ENCODE results near the gene RADIL.

The RADIL gene

GRCh38 chr7:4841007-4841784 is 42.3 kb downstream of the RADIL start:
- POLR2A ChIA-PET, result no interaction called here
- Histone ChIP-seq H3K4me1 (ENCODE audit: control insufficient read depth, insufficient read depth, low read length) (no peaks in the 10 kb centered on the region), H3K27ac (ENCODE audit: extremely low read depth, low read depth, low read length) (no peak overlapping the region), H3K4me3 (ENCODE audit: low read depth, low read length) (no peak overlapping the region), H3K36me3 (ENCODE audit: control insufficient read depth in 2 of 2, insufficient read depth in 1 of 2, low read length in 2 of 2) (no peaks in the 10 kb centered on the region), H3K9me3 (ENCODE audit: control insufficient read depth, insufficient read depth, low read depth, low read length) (no peaks in the 10 kb centered on the region)
- CTCF ChIA-PET, result no interaction called here
- TF ChIP-seq ZNF398 (tag by site-specific recombination; IDR thresholded peaks at IDR 0.05), result no peak
- TF ChIP-seq KLF9 (tag by site-specific recombination; IDR thresholded peaks at IDR 0.05; ENCODE audit: low read depth), result no peak
- no peak for TF ChIP-seq ZBTB48 (tag by site-specific recombination; IDR thresholded peaks at IDR 0.05)
- TF ChIP-seq, protein P1, sequence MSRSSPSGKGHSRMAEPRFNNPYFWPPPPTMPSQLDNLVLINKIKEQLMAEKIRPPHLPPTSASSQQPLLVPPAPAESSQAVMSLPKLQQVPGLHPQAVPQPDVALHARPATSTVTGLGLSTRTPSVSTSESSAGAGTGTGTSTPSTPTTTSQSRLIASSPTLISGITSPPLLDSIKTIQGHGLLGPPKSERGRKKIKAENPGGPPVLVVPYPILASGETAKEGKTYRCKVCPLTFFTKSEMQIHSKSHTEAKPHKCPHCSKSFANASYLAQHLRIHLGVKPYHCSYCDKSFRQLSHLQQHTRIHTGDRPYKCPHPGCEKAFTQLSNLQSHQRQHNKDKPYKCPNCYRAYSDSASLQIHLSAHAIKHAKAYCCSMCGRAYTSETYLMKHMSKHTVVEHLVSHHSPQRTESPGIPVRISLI (tag by site-specific recombination; IDR thresholded peaks at IDR 0.05), result no peak
- TF ChIP-seq ZNF18 (tag by site-specific recombination; IDR thresholded peaks at IDR 0.05), result no peak
- TF ChIP-seq HOXA7 (CRISPR knock-in tag; IDR thresholded peaks at IDR 0.05; ENCODE audit: borderline replicate concordance), result no peak
- no peak for TF ChIP-seq KLF7 (tag by site-specific recombination; IDR thresholded peaks at IDR 0.05; ENCODE audit: borderline replicate concordance)
- TF ChIP-seq ZNF48 (tag by site-specific recombination; IDR thresholded peaks at IDR 0.05), result no peak
- TF ChIP-seq ZFP41 (tag by site-specific recombination; IDR thresholded peaks at IDR 0.05; ENCODE audit: borderline replicate concordance), result no peak
- TF ChIP-seq ZNF302 (tag by site-specific recombination; IDR thresholded peaks at IDR 0.05; ENCODE audit: low read depth), result no peak
- no peak for TF ChIP-seq ZNF114 (tag by site-specific recombination; IDR thresholded peaks at IDR 0.05)
- no peak for TF ChIP-seq ZNF76 (tag by site-specific recombination; IDR thresholded peaks at IDR 0.05; ENCODE audit: borderline replicate concordance, low read depth)
- TF ChIP-seq ZNF654 (tag by site-specific recombination; IDR thresholded peaks at IDR 0.05; ENCODE audit: low read depth), result no peak

DNA sequence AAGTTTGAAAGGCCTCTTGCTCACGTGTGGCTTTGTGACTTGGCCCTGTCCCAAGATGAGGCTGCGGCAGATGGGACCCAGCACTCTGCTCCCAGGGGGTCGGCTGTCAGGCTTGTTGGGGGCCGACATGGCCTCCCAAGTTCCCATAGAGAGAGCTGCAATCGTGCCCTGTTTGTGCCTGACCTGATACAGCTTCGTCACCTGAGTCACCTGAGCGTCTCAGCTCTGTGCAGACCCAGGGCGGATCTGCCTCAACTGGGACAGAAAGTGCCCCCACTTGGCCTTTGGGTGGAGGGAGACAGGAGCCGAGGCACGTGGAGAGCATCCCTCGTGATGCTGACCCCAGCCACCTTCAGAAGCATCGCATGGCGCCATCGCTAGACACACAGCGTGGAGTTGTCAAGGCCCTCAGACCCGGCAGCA is 43.4 kb downstream of the RADIL start:
- no peaks in the 10 kb centered on the region for H3K4me1 ChIP-seq (ENCODE audit: control insufficient read depth, insufficient read depth, low read length)
- H3K4me3 ChIP-seq (ENCODE audit: low read depth, low read length), result no peak overlapping the region
- no peak overlapping the region for H3K27ac ChIP-seq (ENCODE audit: extremely low read depth, low read depth, low read length)
- POLR2A ChIA-PET, result no interaction called here
- H3K9me3 ChIP-seq (ENCODE audit: control insufficient read depth, insufficient read depth, low read depth, low read length), result no peaks in the 10 kb centered on the region
- CTCF ChIA-PET, result no interaction called here
- no peaks in the 10 kb centered on the region for H3K36me3 ChIP-seq (ENCODE audit: control insufficient read depth in 2 of 2, insufficient read depth in 1 of 2, low read length in 2 of 2)
- TF ChIP-seq HOXD13 (CRISPR knock-in tag; IDR thresholded peaks at IDR 0.05; ENCODE audit: borderline replicate concordance), result no peak
- TF ChIP-seq, protein P2, sequence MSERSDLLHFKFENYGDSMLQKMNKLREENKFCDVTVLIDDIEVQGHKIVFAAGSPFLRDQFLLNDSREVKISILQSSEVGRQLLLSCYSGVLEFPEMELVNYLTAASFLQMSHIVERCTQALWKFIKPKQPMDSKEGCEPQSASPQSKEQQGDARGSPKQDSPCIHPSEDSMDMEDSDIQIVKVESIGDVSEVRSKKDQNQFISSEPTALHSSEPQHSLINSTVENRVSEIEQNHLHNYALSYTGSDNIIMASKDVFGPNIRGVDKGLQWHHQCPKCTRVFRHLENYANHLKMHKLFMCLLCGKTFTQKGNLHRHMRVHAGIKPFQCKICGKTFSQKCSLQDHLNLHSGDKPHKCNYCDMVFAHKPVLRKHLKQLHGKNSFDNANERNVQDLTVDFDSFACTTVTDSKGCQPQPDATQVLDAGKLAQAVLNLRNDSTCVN (tag by site-specific recombination; optimal IDR thresholded peaks at IDR 0.05), result no peak
- no peak for TF ChIP-seq ZNF184 (tag by site-specific recombination; IDR thresholded peaks at IDR 0.05)
- TF ChIP-seq ZBTB8A (tag by site-specific recombination; IDR thresholded peaks at IDR 0.05), result no peak
- TF ChIP-seq, protein P3, sequence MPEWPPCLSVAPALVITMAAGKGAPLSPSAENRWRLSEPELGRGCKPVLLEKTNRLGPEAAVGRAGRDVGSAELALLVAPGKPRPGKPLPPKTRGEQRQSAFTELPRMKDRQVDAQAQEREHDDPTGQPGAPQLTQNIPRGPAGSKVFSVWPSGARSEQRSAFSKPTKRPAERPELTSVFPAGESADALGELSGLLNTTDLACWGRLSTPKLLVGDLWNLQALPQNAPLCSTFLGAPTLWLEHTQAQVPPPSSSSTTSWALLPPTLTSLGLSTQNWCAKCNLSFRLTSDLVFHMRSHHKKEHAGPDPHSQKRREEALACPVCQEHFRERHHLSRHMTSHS (tag by site-specific recombination; IDR thresholded peaks at IDR 0.05), result no peak
- no peak for TF ChIP-seq ZNF169 (tag by site-specific recombination; IDR thresholded peaks at IDR 0.05)
- no peak for TF ChIP-seq ZNF518A (tag by site-specific recombination; conservative IDR thresholded peaks at IDR 0.05; ENCODE audit: low read depth)
